HepG2 (cell line): ENCODE measurements around the gene EHD1. TPM values are rescaled to one million over a fixed set of nuclear protein-coding genes. Genes with fewer than 3 reads are reported as not detected.

Experiments
- NR1H2 ChIP-seq: sonication (generic); formaldehyde crosslinking; IDR thresholded peaks from 2 replicates; pipeline ENCODE4 v1.8.1; 2022; ENCODE audit warnings: low read depth, missing genetic modification reagents, borderline replicate concordance
- STAG1 ChIP-seq: sonication (generic); formaldehyde crosslinking; IDR thresholded peaks from 2 replicates; pipeline ENCODE4 v1.4.0; 2020; ENCODE audit warnings: missing genetic modification reagents
- ZIK1 ChIP-seq: sonication (generic); formaldehyde crosslinking; IDR thresholded peaks from 2 replicates; pipeline ENCODE4 v1.5.0; 2020; ENCODE audit warnings: mild to moderate bottlenecking, low read depth, missing genetic modification reagents, borderline replicate concordance
- polyA plus RNA-seq, 8 experiments: library from polyadenylated mRNA; depleted of rRNA in 3 of 8; stranded (reverse) in 7 of 8; unstranded in 1 of 8; fragments of >200 nt; fragmentation: Illumina TruSeq in 4 of 8; extraction: Trizol in 4 of 8; gene quantifications; 2 replicates each; pipeline versions ENCODE4 v1.2.1 to v1.2.3, GENCODE V29; 2011 to 2016; ENCODE audit warnings: low read depth in 4 of 8, missing spikeins in 1 of 8, mixed read lengths in 1 of 8; ENCODE audit not compliant: insufficient read depth in 1 of 8
- total RNA-seq, 5 experiments: library from RNA; depleted of rRNA; stranded (reverse); fragments of >200 nt; fragmentation: Illumina TruSeq; extraction: Trizol; gene quantifications; 2 replicates each; pipeline ENCODE4 v1.2.3, GENCODE V29; 2016; ENCODE audit warnings: low read depth in 1 of 5
- TF ChIP-seq, protein P1 (sequence below): sonication (generic); formaldehyde crosslinking; IDR thresholded peaks from 2 replicates; pipeline ENCODE4 v1.5.1; 2020; ENCODE audit warnings: mild to moderate bottlenecking, missing genetic modification reagents, moderate library complexity
- TF ChIP-seq, protein P2 (sequence below): IDR thresholded peaks from 2 replicates; pipeline ENCODE4 v1.6.1; 2016; ENCODE audit warnings: mild to moderate bottlenecking, missing biosample characterization, missing genetic modification reagents
- TF ChIP-seq, protein P3 (sequence below): sonication (generic); formaldehyde crosslinking; IDR thresholded peaks from 2 replicates; pipeline ENCODE4 v1.4.0; 2020; ENCODE audit warnings: missing genetic modification reagents, mild to moderate bottlenecking, borderline replicate concordance
- TF ChIP-seq, protein P4 (sequence below): sonication (generic); formaldehyde crosslinking; IDR thresholded peaks from 2 replicates; pipeline ENCODE4 v1.5.1; 2020; ENCODE audit warnings: mild to moderate bottlenecking, missing genetic modification reagents, borderline replicate concordance
- TF ChIP-seq, protein P5 (sequence below): sonication (generic); formaldehyde crosslinking; IDR thresholded peaks from 2 replicates; pipeline ENCODE4 v1.5.0; 2020; ENCODE audit warnings: missing genetic modification reagents, mild to moderate bottlenecking, borderline replicate concordance

EHD1 gene
- total and polyA plus RNA-seq, 2 of the 13 experiments (the other 11 are each of a cell fraction or from before 2014, with no cell fraction given): 23.6 to 26.6 TPM

DNA sequence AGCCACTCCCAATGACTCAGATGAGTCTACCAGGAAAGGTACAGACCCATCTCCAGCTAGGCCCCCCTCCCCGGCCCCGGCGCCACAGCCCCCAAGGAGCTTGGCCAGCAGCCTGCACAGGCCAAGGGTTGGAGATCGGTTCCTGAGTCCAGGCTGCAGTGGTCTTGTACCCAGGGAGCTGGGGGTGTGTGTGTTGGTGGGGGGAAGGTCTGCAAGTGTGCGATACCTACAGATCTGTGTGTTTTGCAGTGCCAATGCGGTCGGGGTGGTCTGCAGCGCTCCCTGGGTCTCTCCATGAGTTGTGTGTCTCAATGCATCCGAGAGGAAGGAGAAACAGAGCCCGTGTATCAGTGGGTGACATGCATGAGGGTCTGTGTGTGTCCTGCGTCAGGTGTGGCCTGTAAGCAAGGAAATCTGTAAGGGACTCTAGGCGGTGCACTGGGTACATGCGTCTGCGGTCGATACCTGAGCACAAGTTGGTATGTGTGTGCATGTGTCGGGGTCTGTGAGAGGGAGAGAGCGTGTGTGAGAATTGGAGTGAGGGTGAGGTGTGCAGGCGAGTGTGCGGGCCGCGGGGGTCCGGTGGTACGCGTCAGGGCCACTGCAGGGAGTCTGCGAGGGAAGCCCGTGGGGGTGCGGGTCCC is 34.6 kb downstream of the EHD1 start (continued):
- TF ChIP-seq, protein P1, sequence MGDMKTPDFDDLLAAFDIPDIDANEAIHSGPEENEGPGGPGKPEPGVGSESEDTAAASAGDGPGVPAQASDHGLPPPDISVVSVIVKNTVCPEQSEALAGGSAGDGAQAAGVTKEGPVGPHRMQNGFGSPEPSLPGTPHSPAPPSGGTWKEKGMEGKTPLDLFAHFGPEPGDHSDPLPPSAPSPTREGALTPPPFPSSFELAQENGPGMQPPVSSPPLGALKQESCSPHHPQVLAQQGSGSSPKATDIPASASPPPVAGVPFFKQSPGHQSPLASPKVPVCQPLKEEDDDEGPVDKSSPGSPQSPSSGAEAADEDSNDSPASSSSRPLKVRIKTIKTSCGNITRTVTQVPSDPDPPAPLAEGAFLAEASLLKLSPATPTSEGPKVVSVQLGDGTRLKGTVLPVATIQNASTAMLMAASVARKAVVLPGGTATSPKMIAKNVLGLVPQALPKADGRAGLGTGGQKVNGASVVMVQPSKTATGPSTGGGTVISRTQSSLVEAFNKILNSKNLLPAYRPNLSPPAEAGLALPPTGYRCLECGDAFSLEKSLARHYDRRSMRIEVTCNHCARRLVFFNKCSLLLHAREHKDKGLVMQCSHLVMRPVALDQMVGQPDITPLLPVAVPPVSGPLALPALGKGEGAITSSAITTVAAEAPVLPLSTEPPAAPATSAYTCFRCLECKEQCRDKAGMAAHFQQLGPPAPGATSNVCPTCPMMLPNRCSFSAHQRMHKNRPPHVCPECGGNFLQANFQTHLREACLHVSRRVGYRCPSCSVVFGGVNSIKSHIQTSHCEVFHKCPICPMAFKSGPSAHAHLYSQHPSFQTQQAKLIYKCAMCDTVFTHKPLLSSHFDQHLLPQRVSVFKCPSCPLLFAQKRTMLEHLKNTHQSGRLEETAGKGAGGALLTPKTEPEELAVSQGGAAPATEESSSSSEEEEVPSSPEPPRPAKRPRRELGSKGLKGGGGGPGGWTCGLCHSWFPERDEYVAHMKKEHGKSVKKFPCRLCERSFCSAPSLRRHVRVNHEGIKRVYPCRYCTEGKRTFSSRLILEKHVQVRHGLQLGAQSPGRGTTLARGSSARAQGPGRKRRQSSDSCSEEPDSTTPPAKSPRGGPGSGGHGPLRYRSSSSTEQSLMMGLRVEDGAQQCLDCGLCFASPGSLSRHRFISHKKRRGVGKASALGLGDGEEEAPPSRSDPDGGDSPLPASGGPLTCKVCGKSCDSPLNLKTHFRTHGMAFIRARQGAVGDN: no peak
- TF ChIP-seq ZIK1 (CRISPR knock-in tag): 0 out of 2 replicates have a peak, but pooled peaks have one; percentile 59
- TF ChIP-seq, protein P2, sequence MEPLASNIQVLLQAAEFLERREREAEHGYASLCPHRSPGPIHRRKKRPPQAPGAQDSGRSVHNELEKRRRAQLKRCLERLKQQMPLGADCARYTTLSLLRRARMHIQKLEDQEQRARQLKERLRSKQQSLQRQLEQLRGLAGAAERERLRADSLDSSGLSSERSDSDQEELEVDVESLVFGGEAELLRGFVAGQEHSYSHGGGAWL (CRISPR knock-in tag): peak; percentile 12; the same call in 1 of the 2 replicates
- TF ChIP-seq STAG1: no peak
- TF ChIP-seq, protein P3, sequence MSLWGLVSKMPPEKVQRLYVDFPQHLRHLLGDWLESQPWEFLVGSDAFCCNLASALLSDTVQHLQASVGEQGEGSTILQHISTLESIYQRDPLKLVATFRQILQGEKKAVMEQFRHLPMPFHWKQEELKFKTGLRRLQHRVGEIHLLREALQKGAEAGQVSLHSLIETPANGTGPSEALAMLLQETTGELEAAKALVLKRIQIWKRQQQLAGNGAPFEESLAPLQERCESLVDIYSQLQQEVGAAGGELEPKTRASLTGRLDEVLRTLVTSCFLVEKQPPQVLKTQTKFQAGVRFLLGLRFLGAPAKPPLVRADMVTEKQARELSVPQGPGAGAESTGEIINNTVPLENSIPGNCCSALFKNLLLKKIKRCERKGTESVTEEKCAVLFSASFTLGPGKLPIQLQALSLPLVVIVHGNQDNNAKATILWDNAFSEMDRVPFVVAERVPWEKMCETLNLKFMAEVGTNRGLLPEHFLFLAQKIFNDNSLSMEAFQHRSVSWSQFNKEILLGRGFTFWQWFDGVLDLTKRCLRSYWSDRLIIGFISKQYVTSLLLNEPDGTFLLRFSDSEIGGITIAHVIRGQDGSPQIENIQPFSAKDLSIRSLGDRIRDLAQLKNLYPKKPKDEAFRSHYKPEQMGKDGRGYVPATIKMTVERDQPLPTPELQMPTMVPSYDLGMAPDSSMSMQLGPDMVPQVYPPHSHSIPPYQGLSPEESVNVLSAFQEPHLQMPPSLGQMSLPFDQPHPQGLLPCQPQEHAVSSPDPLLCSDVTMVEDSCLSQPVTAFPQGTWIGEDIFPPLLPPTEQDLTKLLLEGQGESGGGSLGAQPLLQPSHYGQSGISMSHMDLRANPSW (CRISPR knock-in tag): no peak
- TF ChIP-seq NR1H2: no peak
- TF ChIP-seq, protein P4, sequence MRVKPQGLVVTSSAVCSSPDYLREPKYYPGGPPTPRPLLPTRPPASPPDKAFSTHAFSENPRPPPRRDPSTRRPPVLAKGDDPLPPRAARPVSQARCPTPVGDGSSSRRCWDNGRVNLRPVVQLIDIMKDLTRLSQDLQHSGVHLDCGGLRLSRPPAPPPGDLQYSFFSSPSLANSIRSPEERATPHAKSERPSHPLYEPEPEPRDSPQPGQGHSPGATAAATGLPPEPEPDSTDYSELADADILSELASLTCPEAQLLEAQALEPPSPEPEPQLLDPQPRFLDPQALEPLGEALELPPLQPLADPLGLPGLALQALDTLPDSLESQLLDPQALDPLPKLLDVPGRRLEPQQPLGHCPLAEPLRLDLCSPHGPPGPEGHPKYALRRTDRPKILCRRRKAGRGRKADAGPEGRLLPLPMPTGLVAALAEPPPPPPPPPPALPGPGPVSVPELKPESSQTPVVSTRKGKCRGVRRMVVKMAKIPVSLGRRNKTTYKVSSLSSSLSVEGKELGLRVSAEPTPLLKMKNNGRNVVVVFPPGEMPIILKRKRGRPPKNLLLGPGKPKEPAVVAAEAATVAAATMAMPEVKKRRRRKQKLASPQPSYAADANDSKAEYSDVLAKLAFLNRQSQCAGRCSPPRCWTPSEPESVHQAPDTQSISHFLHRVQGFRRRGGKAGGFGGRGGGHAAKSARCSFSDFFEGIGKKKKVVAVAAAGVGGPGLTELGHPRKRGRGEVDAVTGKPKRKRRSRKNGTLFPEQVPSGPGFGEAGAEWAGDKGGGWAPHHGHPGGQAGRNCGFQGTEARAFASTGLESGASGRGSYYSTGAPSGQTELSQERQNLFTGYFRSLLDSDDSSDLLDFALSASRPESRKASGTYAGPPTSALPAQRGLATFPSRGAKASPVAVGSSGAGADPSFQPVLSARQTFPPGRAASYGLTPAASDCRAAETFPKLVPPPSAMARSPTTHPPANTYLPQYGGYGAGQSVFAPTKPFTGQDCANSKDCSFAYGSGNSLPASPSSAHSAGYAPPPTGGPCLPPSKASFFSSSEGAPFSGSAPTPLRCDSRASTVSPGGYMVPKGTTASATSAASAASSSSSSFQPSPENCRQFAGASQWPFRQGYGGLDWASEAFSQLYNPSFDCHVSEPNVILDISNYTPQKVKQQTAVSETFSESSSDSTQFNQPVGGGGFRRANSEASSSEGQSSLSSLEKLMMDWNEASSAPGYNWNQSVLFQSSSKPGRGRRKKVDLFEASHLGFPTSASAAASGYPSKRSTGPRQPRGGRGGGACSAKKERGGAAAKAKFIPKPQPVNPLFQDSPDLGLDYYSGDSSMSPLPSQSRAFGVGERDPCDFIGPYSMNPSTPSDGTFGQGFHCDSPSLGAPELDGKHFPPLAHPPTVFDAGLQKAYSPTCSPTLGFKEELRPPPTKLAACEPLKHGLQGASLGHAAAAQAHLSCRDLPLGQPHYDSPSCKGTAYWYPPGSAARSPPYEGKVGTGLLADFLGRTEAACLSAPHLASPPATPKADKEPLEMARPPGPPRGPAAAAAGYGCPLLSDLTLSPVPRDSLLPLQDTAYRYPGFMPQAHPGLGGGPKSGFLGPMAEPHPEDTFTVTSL: peak; percentile 51; the same call in 1 of the 2 replicates
- TF ChIP-seq, protein P5, sequence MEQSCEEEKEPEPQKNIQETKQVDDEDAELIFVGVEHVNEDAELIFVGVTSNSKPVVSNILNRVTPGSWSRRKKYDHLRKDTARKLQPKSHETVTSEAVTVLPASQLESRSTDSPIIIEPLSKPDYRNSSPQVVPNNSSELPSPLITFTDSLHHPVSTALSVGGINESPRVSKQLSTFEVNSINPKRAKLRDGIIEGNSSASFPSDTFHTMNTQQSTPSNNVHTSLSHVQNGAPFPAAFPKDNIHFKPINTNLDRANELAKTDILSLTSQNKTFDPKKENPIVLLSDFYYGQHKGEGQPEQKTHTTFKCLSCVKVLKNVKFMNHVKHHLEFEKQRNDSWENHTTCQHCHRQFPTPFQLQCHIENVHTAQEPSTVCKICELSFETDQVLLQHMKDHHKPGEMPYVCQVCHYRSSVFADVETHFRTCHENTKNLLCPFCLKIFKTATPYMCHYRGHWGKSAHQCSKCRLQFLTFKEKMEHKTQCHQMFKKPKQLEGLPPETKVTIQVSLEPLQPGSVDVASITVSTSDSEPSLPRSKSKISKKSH: no peak; the same call in 1 of the 2 replicates
